ENCODE data around the gene PLS3.

- TF ChIP-seq FOS (IDR thresholded peaks at IDR 0.05; ENCODE audit: low read depth, low read length), result no peak
- no peak for TF ChIP-seq MAZ (IDR thresholded peaks at IDR 0.05; ENCODE audit: borderline replicate concordance, low read depth, low read length)
- TF ChIP-seq CTCF (conservative IDR thresholded peaks at IDR 0.05; ENCODE audit: low read depth, low read length), result no peak
- no peak for TF ChIP-seq RCOR1 (IDR thresholded peaks at IDR 0.05; ENCODE audit: insufficient replicate concordance, low read length)
- no peak for TF ChIP-seq SMC3 (IDR thresholded peaks at IDR 0.05; ENCODE audit: low read depth, low read length)
- TF ChIP-seq POLR2A (IDR thresholded peaks at IDR 0.05; ENCODE audit: low read depth, low read length), result no peak
Observed at GRCh38 chrX:115602729-115603389, 41.9 kb downstream of the PLS3 start.

All from IMR-90 (cell line).